LHCN-M2 (cell line): Measurements from ENCODE around the gene SIRT6. TPM values are rescaled to one million over a fixed set of nuclear protein-coding genes. Genes with fewer than 3 reads are reported as not detected.
"Not testable (repeated sequence)": the region's sequence is repeated elsewhere in the genome, so short reads cannot be mapped to it uniquely, and the experiment has no call there.

Experiments used
- DNase-seq: peaks from one replicate; pipeline ENCODE4 v3.0.0-alpha.2; 2012; ENCODE audit warnings: low read depth
- total RNA-seq: library from RNA; depleted of rRNA; stranded (reverse); fragments of >200 nt; gene quantifications from 2 replicates; pipeline ENCODE4 v1.2.3, GENCODE V29; 2014

The SIRT6 gene
- total RNA-seq, 1 experiment from 2014 or later, result 31.1 TPM

DNA sequence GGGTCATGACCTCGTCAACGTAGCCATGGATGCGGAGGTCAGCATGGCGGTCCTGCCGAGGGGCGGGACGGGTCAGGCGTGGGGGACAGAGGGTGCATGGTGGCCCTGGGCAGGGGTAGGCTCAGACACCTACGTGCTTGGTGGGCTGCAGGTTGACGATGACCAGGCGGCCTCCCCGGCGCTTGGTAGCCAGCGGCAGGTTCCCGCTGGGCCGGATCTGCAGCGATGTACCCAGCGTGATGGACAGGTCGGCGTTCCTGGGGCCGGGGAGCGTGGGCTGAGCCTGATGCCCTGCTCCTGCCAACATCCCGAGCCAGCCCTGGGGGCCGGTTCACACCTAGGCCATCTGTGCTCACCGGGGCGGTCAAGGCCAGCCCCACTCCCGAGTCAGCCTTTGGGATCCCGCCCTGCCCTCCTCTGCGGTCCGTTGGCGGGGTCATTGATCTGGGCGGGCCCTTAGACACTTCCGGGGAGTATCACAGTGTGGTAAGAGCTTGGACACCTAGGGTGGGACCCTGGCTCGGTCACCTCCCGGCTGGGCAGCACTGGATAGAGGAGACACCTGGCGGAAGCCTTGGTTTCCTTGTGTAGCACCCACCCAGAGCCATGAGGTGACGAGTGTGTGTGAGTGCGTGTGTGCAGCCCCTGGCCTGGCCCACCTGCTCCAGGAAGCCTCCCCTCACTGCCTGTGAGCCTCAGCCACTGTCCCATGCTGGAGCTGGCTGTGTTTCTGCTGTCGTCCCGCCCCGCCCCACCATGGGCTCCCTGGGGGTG lies 7.3 kb downstream of the SIRT6 start:
- no peak for DNase-seq

DNA sequence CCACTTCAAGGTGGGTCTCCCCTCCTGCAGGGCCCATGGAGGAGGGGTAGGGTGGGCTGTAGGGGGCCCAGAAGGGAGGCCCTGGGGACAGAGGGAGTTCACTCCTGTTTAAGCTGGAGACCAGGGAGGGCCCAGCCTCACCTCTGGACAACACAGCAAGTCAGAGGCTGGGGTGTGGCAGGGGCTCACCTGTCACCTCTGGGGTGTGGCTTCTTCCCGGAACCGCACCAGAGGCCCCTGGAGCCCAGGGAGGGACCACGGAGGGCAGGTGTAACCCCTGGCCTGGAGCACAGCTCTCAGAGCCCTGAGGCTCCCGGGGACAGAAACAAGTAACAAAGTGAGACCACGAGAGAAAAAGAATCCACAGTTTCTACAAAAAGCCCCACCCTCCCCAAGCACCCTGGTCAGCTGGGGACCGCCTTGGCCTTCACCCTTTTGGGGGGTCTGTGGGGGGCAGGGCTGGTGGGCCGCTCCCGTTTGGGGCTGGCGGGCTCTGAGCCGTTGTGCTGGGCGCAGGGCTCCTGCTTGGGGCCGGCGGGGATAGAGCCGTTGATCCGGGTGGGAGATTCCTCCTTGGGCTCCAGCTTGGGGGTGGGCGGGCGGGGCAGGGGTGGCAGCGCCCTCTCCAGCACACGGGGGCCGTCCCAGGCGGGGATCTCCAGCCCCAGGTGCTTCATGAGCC lies 8.0 kb downstream of the SIRT6 start:
- DNase-seq, result no peak

DNA sequence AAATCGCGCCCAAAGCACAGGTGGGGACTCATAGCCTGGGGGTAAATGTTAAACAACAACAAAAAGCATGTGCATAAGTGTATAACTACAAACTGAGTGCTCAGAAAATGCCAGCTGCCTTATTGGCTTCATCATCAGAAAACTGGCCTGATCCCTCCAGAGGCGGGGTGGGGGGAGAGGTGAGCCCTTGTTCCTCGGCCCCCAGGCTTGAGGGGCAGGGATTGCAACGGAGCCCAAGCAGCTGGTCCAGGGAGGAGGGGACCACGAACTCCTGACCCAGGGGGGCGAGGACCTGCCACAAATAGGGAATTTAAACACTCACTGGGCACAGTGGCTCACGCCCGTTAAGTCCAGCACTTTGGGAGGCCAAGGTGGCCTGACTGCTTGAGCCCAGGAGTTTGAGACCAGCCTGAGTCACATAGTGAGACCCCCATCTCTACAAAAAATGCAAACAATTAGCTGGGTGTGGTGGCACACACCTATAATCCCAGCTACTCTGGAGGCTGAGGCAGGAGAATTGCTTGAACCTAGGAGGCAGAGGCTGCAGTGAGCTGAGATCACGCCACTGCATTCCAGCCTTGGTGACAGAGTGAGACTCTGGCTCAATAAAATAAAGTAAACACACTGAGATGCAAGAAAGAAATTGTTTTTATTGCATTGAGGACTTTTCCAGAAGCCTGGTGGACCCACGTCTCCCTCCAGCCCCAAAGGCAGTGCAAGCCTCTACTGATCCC lies 8.7 kb downstream of the SIRT6 start:
- DNase-seq, result no peak

DNA sequence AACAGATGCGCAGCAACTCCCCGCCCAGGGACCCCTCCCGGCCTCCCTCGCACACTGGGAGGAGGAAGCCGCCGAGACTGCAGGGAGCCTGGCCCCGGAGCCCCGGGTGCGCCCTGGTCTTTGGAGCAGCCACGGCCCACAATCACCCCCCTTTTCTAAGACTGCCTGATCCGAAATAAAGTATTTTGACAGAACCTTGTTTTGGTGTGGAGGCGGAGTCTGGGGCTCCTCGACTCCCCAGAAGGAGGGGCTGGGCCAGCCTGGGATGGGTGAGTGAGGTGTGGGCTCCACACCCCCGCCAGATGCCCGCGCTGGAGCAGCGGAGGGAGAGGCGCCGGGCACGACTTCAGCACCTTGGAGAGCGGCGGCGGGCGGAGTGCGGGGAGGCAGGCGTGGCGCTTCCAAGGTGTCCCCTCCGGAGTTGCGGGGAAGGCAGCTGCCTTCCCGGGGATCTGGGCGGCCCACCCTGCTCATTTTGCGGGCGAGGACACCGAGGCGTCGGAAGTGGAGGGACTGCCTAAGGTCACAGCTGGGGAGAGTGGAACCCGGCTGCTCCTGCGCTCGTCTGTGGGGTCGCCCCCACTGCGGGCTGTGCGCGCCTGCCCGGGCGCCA lies 9.4 kb downstream of the SIRT6 start:
- DNase-seq, result peak; percentile 29

DNA sequence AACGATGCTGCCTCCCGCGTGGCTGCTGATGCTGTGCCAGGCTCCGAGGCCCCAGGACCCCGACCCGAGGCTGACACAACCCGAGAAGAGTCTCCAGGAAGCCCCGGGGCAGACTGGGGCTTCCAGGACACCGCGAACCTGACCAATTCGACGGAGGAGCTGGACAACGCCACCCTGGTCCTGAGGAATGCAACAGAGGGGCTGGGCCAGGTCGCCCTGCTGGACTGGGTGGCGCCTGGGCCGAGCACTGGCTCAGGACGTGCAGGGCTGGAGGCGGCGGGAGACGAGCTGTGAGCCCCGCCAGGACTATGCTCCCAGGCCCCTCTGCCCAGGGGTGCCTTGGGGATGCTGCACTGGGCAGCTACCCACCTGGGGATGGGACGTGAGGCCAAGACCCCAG lies 10.7 kb downstream of the SIRT6 start:
- no peak for DNase-seq

DNA sequence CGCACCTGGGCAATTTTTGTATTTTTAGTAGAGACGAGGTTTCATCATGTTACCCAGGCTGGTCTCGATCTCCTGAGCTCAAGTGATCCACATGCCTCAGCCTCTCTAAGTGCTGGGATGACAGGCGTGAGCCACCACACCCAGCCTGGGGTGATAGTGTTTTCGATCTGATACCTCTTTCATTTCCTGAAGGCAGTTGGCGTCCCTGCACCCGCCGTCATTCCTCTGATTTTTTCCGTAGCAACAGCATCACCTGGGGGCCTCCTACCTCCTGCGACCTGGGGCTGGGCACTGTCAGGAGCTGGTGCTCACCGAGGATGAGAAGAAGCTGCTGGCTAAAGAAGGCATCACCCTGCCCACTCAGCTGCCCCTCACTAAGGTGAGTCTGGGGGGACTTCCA lies 18.1 kb downstream of the SIRT6 start:
- DNase-seq, result no peak

DNA sequence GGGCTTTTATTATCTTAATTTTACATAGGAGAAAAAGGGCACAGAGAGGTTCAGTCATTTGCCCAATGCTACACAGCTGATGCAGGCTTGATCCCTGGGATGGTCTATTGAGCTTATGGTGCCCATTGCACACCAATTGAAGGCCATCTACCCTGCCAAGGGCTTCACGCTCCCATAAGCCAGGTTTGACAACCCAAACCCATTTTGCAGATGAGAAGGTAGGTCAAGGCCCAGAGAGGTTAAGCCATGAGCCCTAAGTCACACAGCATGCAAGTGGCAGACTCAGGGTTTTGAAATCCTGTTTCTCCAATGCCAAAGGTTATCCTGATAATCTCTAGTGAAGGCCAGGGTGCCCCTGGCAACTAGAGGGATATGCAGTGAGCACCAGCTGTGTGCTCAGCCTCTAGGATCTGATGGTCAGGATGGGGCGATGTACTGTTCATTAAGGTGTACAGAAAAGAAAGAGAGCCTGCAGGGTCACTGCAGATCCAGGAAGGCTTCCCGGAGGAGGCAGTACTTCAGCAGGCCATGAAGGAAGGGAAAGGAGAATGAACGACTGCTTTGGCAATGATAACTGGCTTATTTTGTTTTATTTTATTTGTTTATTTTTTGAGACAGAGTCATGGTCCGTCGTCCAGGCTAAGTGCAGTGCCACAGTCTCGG lies 20.8 kb downstream of the SIRT6 start:
- DNase-seq, result no peak

DNA sequence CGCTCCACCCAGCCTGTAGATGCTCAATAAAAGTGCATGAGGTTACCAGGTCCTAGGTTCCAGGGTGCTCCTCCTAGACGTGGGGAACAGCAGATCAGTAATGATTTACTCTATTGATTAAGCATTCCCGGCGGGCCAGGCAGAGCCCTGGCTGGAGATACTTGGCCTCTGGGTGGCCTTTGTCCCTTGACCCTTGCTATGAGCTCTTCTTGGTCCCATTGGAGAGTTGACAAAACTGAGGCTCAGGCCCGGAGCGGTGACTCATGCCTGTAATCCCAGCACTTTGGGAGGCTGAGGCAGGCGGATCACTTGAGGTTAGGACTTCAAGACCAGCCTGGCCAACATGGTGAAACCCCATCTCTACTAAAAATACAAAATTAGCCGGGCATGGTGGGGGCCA lies 24.4 kb downstream of the SIRT6 start:
- DNase-seq, result not testable (repeated sequence)

DNA sequence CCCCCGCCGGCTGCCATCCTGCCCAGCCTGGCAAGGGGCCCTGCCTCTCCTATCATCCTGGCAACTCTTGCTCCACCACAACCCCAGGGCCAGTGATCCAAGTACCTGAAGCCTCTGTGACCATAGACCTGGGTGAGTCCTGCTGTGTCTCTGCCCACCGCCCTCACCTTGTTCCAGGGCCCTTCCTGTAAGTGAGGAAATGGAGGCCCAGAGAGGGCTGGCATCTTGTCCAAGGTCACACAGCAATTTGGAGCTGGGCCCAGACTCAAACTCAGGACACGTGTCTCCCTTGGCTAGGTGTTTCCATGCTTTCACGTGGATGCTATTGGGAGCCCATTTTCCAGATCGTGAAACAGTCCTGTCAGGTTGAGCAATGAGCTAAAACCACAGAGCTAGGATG lies 25.2 kb downstream of the SIRT6 start:
- no peak for DNase-seq

DNA sequence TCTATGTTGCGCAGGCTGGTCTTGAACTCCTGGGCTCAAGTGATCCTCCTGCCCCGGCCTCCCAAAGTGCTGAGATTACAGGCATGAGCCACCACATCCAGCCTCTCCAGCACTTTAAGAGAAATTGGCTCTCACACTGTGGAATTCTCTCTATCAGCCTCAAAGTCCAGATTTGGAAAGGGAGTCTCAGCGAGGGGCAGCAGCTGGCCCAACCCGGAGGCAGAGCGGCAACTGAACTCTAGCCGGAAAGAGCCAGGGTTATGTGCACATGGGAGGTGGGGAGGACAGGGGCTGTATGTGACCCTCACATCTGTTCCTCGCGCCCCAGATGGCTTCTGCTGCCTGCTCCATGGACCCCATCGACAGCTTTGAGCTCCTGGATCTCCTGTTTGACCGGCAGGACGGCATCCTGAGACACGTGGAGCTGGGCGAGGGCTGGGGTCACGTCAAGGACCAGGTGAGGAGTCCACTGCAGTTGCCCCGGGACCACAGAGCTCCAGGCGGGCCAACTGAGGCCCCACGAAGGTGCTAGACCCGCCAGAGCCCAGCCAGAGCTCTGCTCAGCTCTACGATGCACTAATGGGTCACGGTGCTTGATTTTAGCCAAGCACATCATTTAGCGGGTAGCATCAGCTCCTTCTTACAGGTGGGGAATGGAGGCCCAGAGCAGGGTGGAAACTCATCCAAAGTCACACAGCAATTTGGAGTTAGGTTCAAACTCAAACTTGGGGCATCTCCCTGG lies 27.6 kb downstream of the SIRT6 start:
- DNase-seq, result no peak

DNA sequence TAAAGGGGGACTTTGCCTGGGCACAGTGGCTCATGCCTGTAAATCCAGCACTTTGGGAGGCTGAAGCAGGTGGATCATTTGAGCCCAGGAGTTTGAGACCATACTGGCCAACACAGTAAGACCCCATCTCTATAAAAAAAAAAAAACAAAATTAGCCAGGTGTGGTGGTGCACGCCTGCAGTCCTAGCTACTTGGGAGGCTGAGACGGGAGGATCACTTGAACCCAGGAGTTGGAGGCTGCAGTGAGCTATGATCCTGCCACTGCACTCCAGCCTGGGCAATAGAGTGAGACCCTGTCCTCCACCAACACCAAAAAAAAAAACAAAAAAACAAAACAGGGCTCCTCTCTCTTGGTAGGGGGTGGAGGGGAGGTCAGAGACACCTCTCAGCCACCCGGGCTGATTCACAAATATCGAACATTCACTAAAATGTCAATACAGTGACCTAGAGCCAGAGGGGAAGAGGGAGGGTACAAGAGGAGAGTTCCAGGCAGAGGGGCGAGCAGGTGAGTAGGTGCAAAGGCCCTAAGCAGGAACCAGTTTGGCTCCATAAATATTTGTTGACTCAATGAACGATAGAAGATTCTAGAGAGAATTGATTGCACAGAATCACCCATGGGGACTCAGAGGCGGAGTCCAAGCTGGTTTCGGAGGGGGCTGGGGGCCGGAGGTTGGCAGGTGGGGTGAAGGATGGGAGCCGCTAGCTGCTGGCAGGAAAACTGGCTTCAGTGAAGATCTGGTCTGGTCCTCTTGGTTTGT lies 29.9 kb downstream of the SIRT6 start:
- DNase-seq, result no peak

DNA sequence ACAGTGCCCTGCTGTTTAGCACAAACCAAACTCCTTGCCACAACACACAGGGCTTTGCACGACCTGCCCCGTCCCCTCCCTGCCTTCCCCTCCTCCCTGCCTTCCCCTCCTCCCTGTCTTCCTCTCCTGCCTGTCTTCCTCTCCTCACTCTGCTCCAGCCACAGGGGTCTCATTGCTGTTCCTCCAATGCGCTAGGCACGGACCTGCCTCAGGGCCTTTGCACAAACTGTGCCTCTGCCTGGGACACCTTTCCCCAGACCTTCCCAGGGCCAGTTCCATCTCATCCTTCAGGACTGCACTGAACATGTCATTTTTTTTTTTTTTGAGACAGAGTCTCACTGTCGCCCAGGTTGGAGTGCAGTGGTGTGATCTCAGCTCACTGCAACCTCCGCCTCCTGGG lies 30.7 kb downstream of the SIRT6 start:
- no peak for DNase-seq

DNA sequence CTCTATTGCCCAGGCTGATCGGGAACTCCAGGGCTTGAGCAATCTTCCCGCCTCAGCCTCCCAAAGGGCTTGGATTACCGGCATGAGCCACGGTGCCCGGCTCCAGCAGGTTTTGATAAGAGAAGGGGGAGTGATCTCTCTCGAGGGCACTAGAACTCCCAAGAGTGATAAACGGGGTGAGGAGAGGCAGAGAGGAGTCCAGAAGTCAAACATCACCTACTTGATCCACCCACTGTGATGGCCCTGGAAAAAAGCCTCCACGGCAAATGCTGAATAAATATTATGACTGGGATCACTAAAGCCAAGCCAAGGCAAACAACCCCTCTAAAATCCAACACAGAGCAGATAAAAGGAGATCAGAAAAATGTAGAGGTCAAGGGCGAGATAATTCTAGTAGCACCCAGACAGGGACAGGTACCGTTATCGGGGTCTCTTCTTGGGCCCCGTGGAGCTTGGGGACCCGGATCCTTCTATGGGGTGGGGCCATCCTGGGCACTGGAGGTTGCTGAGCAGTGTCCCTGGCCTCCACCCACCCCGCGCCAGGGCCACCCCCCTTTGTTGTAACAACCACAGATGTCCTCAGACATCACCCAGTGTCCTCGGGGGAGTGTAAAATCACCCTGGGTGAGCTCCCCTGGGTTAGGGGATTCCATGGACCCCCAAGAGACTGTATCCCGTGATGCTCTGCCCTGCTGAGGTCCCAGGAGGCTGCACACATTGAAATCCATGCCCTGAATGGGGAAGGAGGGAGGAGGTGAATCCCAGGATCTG lies 32.7 kb downstream of the SIRT6 start:
- DNase-seq, result no peak

DNA sequence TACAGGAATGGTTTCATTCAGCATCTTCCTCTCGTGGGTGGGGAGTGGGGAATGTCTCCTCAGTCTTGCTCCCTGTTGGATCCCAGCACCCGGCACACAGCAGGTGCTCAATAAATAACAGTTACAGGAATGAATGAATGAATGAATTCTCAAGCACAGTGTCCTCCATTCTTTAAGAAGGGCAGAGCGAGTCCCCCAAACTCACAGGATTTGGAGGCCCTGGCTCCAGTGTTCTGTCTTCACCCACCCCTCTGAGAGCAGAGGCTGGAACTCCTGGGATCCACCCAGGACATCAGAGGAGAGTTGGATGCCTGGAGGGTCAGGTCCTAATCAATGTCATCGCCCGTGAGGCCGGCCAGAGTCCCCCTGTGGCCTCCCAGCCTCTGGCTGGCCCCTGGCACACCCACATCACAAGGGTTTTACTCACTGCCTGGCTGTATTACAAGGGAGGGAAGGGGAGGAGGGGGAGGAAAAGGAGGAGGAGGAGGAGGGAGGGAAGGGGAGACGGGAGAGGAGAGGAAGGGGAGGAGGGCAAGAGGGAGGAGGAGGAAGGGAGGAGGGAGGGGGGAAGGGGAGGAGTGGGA lies 37.6 kb downstream of the SIRT6 start:
- no peak for DNase-seq

DNA sequence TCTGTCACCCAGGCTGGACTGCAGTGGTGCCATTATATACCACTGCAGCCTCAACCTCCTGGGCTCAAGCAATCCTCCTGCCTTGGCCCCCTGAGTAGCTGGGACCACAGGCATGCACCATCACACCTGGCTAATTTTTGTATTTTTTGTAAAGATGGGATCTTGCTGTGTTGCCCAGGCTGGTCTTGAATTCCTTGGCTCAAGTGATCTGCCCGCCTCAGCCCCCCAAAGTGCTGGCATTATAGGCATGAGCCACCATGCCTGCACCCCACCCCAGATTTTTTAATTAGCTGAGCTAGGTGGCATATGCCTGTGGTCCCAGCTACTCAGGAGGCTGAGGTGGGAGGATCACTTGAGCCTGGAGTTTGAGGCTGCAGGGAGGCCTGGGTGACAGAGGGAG lies 39.4 kb downstream of the SIRT6 start:
- not testable (repeated sequence) for DNase-seq

DNA sequence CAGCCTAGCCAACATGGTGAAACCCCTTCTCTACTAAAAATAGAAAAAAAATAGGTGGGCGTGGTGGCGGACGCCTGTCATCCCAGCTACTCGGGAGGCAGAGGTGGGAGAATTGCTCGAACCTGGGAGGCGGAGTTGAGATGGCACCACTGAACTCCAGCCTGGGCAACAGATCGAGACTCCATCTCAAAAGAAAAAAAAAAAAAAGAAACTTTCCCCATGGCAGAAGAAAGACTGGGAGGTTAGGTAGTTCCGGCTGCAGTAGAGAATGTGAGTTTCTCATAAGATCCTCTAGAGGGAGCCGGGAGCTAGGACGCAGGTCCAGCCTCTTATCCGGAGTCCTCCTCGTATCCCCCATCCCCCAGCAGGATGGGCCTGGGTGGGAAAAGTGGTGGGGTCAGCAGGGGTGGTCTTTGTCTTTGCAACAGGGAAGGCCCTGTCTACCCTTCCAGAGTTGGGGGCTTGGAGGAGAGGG lies 42.1 kb downstream of the SIRT6 start:
- peak; percentile 46 for DNase-seq

DNA sequence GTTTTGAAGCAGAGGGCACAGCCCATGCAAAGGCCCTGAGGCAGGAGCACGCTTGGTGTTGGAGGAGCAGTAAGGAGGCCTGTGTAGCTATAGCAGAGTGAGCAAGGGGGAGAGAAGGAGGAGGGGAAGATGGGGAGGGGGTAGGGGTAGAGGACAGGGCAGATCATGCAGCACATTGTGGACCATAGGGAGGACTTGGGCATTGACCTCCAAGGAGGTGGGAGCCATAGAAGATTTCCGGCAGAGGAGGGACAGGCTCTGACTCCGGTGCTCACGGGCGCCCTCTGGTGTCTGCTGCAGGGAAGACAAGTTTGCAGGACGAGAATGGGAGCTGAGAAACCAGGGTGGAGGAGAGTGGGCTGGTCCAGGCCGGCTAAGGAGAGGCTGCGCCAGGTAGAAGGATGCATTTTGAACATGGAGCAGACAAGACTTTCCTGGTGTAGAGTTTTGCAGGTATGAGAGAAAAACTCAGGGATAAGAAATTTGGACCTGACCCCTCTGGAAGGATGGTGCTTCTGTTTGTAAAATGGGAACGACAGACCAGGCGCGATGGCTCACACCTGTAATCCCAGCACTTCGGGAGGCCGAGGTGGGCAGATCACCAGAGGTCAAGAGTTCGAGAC lies 42.6 kb downstream of the SIRT6 start:
- peak; percentile 51 for DNase-seq

DNA sequence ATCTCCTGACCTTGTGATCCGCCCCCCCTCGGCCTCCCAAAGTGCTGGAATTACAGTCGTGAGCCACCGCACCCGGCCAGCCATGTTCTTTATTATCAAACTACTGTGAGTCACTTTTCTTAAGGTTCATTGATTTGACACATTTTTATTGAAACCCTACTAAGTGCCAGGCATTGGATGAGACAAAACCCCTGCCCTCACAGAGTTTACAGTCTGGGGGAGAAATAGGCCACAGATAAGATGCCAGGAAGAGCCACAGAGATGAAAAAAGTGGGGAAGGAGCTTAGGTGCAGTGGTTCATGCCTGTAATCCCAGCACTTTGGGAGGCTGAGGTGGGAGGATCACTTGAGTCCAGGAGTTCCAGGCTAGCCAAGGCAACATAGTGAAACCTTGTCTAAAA lies 43.9 kb downstream of the SIRT6 start:
- DNase-seq, result no peak
